T-helper 17 cell (primary cell): ENCODE data around the gene GPR108. TPM values are rescaled to one million over a fixed set of nuclear protein-coding genes. Genes with fewer than 3 reads are reported as not detected.

Experiments used
- ATAC-seq: fragments of 150-1000 bp; cut with Tn5 transposase; 2 replicates; pipeline ENCODE4 v1.10.0; 2021; ENCODE audit warnings: mild to moderate bottlenecking, moderate library complexity
- DNase-seq, 3 donors: peaks; one replicate each; pipeline versions ENCODE4 v3.0.0 to v3.0.0-alpha.2; 2020 to 2021
- H3K9me3 ChIP-seq: one replicate; pipeline ENCODE4 v1.7.0; 2013; ENCODE audit warnings: low read length, mild to moderate bottlenecking; ENCODE audit not compliant: control insufficient read depth, poor library complexity, severe bottlenecking
- H3K27ac Mint-ChIP-seq: one replicate; pipeline ENCODE4 v1.8.0; 2022; ENCODE audit warnings: mild to moderate bottlenecking, moderate library complexity, mixed read lengths
- H3K27me3 Mint-ChIP-seq: one replicate; pipeline ENCODE4 v1.8.0; 2022; ENCODE audit warnings: mixed read lengths
- H3K36me3 Mint-ChIP-seq: one replicate; pipeline ENCODE4 v1.8.0; 2022; ENCODE audit warnings: low read depth, mixed read lengths
- H3K4me1 Mint-ChIP-seq: one replicate; pipeline ENCODE4 v1.8.0; 2022; ENCODE audit warnings: mild to moderate bottlenecking, mixed read lengths
- H3K4me3 Mint-ChIP-seq: one replicate; pipeline ENCODE4 v1.8.0; 2022; ENCODE audit warnings: mild to moderate bottlenecking, moderate library complexity, mixed read lengths
- total RNA-seq, 4 donors: library from RNA in 2 of 4; stranded (reverse) in 2 of 4; gene quantifications; one replicate each; pipeline ENCODE4 v1.2.3 and lab custom pipeline; 2022 to 2026

The GPR108 gene
- total RNA-seq, 2 donors from 2014 or later = 53.4 to 55.5 TPM

DNA sequence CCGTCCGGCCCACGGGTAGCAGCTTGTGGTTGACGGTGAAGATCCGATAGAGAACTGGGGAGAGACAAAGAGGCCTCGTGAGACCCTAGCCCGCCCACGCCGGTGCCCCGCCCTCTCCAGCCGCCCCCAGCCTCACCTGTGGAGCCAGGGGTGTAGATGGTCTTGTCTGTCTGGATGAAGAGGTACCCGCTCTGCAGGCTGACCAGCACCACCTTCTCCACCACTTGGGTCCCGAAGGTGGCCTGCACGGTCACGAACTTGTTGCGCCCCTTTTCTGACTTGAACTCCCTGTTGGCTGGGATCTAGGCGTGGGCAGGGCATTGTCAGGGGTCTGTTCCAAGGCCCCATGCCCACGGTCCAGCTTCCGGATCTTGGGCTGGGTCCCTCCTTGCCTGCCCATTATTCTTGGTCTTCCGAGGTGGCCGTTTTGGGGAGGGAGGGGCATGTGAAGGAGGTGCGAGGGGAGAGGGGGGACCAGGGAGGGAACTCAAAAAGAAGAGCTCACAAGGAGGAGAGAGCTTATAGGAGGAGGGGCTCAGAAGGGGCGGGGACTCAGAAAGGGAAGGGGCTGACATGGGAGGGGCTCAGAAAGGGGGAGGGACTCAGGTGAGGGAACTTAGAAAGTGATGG lies 19.2 kb downstream of the GPR108 start:
- no peak for ATAC-seq
- H3K27me3 Mint-ChIP-seq = no peaks in the 10 kb centered on the region

DNA sequence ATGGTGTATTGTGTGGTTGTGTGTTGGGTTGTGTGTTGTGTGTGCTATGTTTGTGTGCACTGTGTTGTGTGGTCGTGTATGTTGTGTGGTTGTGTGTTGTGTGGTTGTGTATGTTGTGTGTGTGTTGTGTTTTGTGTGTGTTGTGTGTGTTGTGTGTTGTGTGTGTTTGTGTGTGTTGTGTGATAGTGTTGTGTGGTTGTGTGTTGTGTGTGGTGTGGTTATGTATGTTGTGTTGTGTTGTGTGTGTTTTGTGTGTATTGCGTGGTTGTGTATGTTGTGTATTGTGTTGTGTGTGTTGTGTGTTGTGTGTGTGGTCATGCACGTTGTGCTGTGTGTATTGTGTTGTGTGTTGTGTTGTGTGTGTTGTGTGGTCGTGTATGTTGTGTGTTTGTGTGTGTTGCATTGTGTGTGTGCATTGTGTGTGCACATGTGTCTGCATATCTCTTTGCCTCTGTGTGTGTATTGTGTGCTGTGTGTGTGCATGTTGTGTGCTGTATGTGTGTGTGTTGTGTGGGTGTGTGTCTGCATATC lies 19.9 kb downstream of the GPR108 start:
- H3K36me3 Mint-ChIP-seq = peaks cover 3% of the 10 kb centered on the region
- no peak for ATAC-seq
- no peak overlapping the region for H3K4me3 Mint-ChIP-seq
- no peaks in the 10 kb centered on the region for H3K9me3 ChIP-seq
- H3K27ac Mint-ChIP-seq = no peak overlapping the region
- peaks cover 16% of the 10 kb centered on the region for H3K4me1 Mint-ChIP-seq
- no peak for DNase-seq
- H3K27me3 Mint-ChIP-seq = no peaks in the 10 kb centered on the region

More for the DNA sequence above, 19.2 kb downstream of the GPR108 start:
- DNase-seq = no peak
- H3K4me3 Mint-ChIP-seq = no peak overlapping the region
- peaks cover 3% of the 10 kb centered on the region for H3K36me3 Mint-ChIP-seq
- no peak overlapping the region for H3K27ac Mint-ChIP-seq
- peaks cover 17% of the 10 kb centered on the region for H3K4me1 Mint-ChIP-seq
- no peaks in the 10 kb centered on the region for H3K9me3 ChIP-seq

DNA sequence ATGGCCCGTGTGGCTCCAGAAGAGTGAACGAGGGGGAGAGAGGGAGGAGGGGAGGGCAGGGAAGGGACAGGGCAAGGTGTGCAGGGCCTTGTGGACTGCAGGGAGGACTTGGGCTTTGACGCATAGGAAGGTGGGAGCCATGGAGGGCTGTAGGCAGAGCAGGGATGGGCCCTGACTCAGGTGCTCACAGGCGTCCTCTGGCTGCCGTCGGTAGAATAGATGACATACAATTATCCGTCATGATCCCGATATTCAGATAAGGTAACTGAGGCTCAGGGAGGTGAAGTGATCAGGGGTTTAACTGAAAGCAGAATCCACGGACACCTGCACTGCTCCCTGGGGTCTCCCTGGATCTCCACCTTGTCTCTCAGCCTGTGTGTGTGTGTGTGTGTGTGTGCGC lies 20.3 kb downstream of the GPR108 start:
- peaks cover 16% of the 10 kb centered on the region for H3K4me1 Mint-ChIP-seq
- no peak for ATAC-seq
- no peak for DNase-seq
- H3K27ac Mint-ChIP-seq = peak overlapping the region; percentile 27
- H3K9me3 ChIP-seq = no peaks in the 10 kb centered on the region
- H3K36me3 Mint-ChIP-seq = peaks cover 3% of the 10 kb centered on the region
- no peaks in the 10 kb centered on the region for H3K27me3 Mint-ChIP-seq
- no peak overlapping the region for H3K4me3 Mint-ChIP-seq

DNA sequence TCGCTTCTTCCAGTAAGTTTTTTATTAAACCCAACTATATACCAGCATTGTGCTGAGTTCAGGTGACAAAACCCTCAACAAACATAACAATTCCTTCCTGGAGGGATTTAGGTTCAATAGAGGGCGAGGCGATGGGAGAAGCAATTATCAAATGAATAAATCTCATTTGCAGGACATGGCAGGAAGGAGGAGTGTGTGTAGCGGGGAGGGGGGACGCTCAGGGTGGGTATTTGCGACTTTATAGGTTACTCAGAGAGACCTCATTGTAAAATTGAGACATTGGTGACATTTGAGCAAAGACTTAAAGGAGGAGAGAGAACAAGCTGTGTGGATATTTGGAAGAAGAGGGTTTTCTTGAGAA lies 20.8 kb downstream of the GPR108 start:
- ATAC-seq (no peak), DNase-seq (no peak)
- Mint-ChIP-seq H3K27ac (peak overlapping the region; percentile 27), H3K36me3 (peaks cover 3% of the 10 kb centered on the region), H3K27me3 (no peaks in the 10 kb centered on the region), H3K4me1 (peaks cover 16% of the 10 kb centered on the region), H3K4me3 (no peak overlapping the region)
- no peaks in the 10 kb centered on the region for H3K9me3 ChIP-seq

DNA sequence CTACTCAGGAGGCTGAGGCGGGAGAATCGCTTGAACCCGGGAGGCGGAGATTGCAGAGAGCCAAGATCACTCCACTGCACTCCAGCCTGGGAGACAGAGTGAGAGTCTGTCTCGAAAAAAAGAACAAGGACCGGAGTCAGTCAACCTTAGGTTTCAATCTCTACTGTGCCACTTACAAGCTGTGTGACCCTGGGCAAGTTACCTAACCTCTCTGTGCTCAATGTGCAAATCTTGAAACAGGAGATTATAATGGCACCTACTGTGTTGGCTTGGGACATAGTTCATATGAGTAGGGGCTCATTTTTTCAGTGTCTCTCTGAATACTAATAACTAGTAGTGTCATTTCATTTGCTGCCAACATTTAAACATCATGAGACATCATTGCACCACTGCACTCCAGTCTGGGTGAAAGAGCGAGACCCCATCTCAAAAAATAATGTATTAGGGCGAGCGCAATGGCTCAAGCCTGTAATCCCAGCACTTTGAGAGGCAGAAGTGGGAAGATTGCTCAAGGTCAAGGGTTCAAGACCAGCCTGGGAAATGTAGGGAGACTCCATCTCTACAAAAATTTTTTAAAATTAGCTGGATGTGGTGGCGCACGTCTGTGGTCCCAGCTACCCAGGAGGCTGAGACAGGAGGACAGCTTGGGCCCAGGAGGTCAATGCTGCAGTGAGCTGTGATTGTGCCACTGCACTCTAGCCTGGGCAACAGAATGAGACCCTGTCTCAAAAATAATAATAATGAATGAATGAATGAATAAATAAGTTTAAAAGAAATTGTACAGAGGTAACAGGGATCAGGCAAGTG lies 22.4 kb downstream of the GPR108 start:
- Mint-ChIP-seq H3K4me1 (peaks cover 26% of the 10 kb centered on the region), H3K36me3 (peaks cover 6% of the 10 kb centered on the region), H3K4me3 (no peak overlapping the region), H3K27ac (peak overlapping the region; percentile 49), H3K27me3 (peaks cover 16% of the 10 kb centered on the region)
- H3K9me3 ChIP-seq = no peaks in the 10 kb centered on the region
- DNase-seq (no peak), ATAC-seq (no peak)

DNA sequence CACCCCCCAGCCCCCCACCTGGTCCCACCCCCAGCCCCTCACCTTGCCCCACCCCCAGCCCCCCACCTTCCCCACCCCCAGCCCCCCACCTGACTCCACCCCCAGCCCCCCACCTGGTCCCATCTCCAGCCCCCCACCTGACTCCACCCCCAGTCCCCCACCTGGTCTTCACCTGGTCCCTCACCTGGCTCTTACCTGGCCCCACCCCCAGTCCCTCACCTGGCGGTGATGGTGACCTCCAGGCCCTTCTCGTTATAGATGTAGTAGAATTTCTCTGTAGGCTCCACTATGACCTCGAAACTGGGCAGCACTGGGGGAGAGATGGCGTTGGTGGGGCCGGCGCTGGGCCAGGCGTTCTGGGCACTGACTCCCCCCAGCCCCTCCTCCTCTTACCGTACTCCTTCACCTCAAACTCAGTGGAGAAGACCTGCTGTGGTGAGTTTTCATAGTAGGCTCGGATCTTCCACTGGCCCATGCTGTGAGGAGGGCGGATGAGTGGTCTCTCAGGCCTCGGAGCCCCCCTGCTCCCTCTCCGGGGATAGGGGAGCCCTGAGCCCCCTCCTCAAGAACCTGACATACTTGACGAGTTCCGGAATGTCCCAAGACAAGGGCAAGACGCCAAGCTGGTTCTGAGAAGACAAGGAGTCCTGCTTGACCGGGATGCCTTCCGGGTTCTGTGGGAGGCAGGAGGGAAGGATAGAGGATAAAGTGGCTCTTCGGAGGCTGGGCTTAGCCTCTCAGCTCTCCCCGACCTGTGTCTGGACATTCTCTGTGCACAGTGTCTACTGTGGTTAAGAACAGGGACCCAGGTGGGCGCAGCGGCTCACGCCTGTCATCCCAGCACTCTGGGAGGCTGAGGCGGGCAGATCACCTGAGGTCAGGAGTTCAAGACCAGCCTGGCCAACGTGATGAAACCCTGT lies 23.3 kb downstream of the GPR108 start:
- H3K4me3 Mint-ChIP-seq = no peak overlapping the region
- H3K27ac Mint-ChIP-seq = peak overlapping the region; percentile 49
- H3K36me3 Mint-ChIP-seq = peaks cover 3% of the 10 kb centered on the region
- H3K9me3 ChIP-seq = no peaks in the 10 kb centered on the region
- DNase-seq (no peak), ATAC-seq (no peak)
- peaks cover 26% of the 10 kb centered on the region for H3K4me1 Mint-ChIP-seq
- H3K27me3 Mint-ChIP-seq = peaks cover 20% of the 10 kb centered on the region

DNA sequence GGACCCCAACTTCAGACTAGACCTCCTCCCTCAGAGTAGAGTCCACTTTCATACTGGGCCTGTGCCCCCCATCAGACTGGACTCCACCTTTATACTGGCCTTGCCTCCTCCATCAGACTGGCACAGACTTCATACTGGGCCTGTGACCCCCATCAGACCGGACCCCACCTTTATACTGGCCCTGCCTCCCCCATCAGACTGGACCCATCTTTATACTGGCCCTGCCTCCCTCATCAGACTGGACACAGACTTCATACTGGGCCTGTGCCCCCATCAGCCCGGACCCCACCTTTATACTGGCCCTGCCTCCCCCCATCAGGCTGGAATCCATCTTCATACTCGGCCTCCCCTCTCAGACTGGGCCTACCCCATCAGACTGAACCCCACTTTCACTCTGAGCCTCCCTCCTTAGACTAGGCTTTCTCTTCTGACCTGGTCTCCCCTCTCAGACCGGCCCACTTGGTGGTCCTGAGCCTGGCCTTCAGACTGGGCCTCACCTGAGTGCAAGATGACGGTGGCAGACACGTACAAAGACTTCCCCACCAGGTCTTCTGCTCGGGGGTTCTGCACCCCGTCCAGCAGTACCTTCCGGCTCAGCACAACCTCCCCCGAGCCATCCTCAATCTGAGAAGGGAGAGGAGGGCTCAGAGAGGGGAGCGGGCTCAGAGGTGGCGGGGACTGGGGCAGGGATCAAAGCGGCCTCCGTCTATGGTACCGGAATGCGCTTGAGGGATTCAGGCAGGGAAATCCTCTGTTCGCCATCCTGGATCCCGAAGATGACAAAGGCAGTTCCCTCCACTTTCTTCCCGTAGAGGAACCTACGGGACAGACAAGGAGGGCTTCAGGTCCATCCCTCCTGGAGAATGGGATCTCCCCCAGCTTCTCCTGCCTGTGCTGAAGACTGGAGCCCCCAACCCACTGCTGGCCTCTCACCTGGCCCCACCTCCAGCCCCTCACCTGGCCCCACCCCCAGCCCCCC lies 24.4 kb downstream of the GPR108 start:
- Mint-ChIP-seq H3K4me3 (no peak overlapping the region), H3K27me3 (peaks cover 28% of the 10 kb centered on the region), H3K27ac (peak overlapping the region; percentile 60), H3K36me3 (peaks cover 5% of the 10 kb centered on the region), H3K4me1 (peaks cover 27% of the 10 kb centered on the region)
- no peak for ATAC-seq
- no peak for DNase-seq
- H3K9me3 ChIP-seq = no peaks in the 10 kb centered on the region

DNA sequence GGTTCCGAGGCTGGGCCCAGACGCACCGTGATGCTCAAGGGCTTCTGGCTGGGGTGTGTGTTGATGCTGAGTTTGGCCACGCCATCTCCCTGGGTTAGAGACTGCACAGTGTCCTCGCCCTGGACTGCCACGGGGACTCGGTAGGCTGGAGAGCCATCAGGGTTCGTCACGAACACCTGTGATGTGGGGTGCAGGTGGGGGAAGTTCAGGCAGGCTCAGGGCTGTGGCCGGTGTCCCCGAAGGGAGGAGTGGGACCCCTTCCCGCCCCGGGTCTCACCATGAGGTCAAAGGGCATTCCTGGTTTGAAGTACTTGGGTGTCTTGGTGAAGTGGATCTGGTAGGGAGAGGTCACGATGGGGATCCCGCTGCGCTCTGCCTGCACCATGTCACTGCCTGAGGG lies 25.1 kb downstream of the GPR108 start:
- Mint-ChIP-seq H3K27me3 (peaks cover 32% of the 10 kb centered on the region), H3K36me3 (peaks cover 5% of the 10 kb centered on the region), H3K4me3 (no peak overlapping the region), H3K4me1 (peaks cover 25% of the 10 kb centered on the region), H3K27ac (peak overlapping the region; percentile 60)
- ATAC-seq = no peak
- H3K9me3 ChIP-seq = no peaks in the 10 kb centered on the region
- no peak for DNase-seq

DNA sequence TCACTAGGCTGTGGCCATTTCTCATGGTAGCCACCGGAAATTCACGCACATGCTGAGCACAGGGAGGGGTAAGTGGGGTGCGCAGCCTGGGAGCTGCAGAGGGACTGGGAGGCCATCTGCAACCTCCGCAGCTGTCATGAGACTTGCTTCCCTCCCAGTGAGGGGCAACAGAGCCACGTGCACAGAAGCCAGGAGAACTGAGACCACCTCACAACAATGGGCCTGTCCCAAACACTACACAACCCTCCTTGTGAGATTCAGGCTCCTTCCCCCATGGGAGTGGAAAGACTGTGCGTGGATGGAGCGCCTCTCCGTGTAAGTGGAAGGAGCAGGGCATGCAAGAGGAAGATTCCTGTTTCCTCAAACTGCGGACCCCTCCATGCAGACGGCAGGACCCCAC lies 25.8 kb downstream of the GPR108 start:
- no peaks in the 10 kb centered on the region for H3K9me3 ChIP-seq
- Mint-ChIP-seq H3K27me3 (peaks cover 32% of the 10 kb centered on the region), H3K27ac (peak overlapping the region; percentile 16), H3K4me1 (peaks cover 23% of the 10 kb centered on the region), H3K36me3 (peaks cover 5% of the 10 kb centered on the region), H3K4me3 (no peak overlapping the region)
- no peak for ATAC-seq
- DNase-seq = no peak

DNA sequence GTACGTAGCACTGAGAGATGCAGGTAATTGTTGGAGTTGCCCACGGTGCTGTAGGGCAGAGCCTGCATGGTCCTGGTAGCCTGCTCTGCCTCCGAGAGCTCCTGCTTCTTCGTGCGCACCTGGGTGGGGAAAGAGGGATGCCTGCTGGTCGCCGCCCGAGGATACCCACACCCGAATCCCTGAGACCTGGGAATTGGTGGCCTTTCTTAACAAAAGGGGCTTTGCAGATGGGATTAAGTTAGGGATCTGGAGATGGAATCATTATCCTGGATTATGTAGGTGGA lies 26.4 kb downstream of the GPR108 start:
- H3K4me3 Mint-ChIP-seq = peak overlapping the region; percentile 77
- ATAC-seq = no peak
- peaks cover 6% of the 10 kb centered on the region for H3K36me3 Mint-ChIP-seq

DNA sequence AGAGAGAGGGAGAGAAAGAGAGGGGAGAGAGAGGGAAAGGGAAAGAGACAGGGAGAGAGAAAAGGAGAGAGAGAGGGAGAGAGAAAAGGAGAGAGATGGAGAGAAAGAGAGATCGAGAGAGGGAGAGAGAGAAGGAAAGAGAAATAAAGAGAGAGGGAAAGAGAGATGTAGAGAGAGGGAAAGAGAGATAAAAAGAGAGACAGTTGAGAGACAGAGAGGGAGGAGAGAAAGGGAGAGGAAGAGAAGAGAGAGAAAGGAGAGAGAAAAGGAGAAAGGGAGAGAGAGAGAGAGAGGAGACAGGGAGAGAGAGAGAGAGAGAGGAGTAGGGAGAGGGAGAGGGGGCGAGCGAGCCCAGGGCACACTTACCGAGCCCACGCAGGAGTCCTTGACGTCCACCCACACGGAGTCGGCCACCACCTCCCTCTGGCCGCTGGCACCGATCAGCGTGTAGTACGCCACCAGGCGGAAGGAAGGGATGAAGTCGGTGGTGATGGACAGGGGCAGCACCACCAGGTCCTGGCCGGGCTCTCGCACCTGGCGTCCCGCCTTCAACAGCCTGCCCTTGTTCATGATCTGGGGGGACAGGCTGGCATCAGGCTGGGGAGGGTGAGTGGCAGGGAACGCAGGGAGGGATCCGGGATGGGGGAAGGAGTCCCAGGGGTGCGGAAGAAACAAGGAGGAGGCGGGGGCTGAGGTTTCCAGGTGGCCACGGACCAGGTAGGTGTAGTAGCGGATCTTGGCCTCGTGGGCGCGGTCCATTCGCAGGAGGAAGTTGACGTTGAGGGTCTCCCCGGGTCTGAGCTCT lies 26.9 kb downstream of the GPR108 start:
- H3K4me1 Mint-ChIP-seq = peaks cover 22% of the 10 kb centered on the region
- ATAC-seq (no peak), DNase-seq (no peak)
- peak overlapping the region; percentile 77 for H3K4me3 Mint-ChIP-seq
- H3K36me3 Mint-ChIP-seq = peaks cover 6% of the 10 kb centered on the region
- H3K27me3 Mint-ChIP-seq = peaks cover 32% of the 10 kb centered on the region
- H3K27ac Mint-ChIP-seq = peak overlapping the region; percentile 83
- H3K9me3 ChIP-seq = no peaks in the 10 kb centered on the region

More for the DNA sequence above, 26.4 kb downstream of the GPR108 start:
- peaks cover 22% of the 10 kb centered on the region for H3K4me1 Mint-ChIP-seq
- no peak for DNase-seq
- H3K27me3 Mint-ChIP-seq = peaks cover 32% of the 10 kb centered on the region
- no peaks in the 10 kb centered on the region for H3K9me3 ChIP-seq
- peak overlapping the region; percentile 16 for H3K27ac Mint-ChIP-seq

DNA sequence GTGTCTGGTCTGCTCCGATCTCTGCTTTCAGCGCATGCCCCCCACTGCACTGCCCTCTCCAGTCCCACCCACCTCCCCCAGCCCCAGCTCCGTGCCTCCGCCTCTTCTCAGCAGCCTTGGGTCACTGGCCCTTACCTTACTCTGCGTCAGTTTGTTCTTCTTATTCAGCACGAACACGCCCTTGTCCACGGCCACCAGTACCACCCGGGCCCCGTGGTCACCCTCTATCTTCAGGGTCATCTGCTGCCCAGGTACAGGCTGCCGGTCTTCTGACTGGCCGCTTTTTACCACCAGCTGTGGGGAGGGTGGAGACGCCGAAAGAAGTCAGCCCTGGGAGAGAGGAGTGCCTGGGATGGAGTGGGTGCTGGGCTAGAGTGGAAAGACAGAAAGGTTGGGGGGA lies 27.8 kb downstream of the GPR108 start:
- H3K27ac Mint-ChIP-seq = peak overlapping the region; percentile 83
- H3K27me3 Mint-ChIP-seq = peaks cover 32% of the 10 kb centered on the region

More for the DNA sequence above, 27.8 kb downstream of the GPR108 start:
- Mint-ChIP-seq H3K4me3 (peak overlapping the region; percentile 77), H3K4me1 (peaks cover 22% of the 10 kb centered on the region), H3K36me3 (peaks cover 6% of the 10 kb centered on the region)
- ATAC-seq (no peak), DNase-seq (no peak)
- H3K9me3 ChIP-seq = no peaks in the 10 kb centered on the region
